CD14-positive monocyte (primary cell): ENCODE results near the gene SETDB1. TPM values are rescaled to one million over a fixed set of nuclear protein-coding genes. Genes with fewer than 3 reads are reported as not detected.

Experiments used
- DNase-seq, 3 donors: peaks; one replicate each; pipeline ENCODE4 v3.0.0-alpha.2; 2011 to 2022
- H2AFZ ChIP-seq: 2 replicates; pipeline ENCODE4 v1.6.0; 2012; ENCODE audit warnings: mild to moderate bottlenecking, low read depth, low read length, inconsistent platforms; ENCODE audit not compliant: insufficient read depth, poor library complexity, severe bottlenecking
- H3K27ac ChIP-seq, 2 donors: 1 replicate in 1 of 2; 2 replicates in 1 of 2; pipeline ENCODE4 v1.5.1; 2012 to 2013; ENCODE audit warnings: low read length in 2 of 2, control low read depth in 1 of 2, inconsistent platforms in 1 of 2, low read depth in 1 of 2, mild to moderate bottlenecking in 1 of 2
- H3K27me3 ChIP-seq, 2 donors: one replicate each; pipeline versions ENCODE4 v1.6.0 to v1.6.1; 2011 to 2013; ENCODE audit warnings: low read length in 2 of 2; ENCODE audit not compliant: control insufficient read depth in 2 of 2, insufficient read depth in 2 of 2
- H3K36me3 ChIP-seq, 2 donors: replicated peaks in 1 of 2; 1 replicate in 1 of 2; 2 replicates in 1 of 2; pipeline versions ENCODE4 v1.5.1 to v1.6.1; 2012 to 2013; ENCODE audit warnings: low read length in 2 of 2, control low read depth in 1 of 2, inconsistent platforms in 1 of 2, mild to moderate bottlenecking in 1 of 2; ENCODE audit not compliant: insufficient read depth in 2 of 2, control insufficient read depth in 1 of 2
- H3K4me1 ChIP-seq, 2 donors: 1 replicate in 1 of 2; 2 replicates in 1 of 2; pipeline versions ENCODE4 v1.5.1 to v1.6.1; 2012 to 2013; ENCODE audit warnings: low read length in 2 of 2, control low read depth in 1 of 2, inconsistent platforms in 1 of 2, mild to moderate bottlenecking in 1 of 2, moderate library complexity in 1 of 2; ENCODE audit not compliant: insufficient read depth in 2 of 2, control insufficient read depth in 1 of 2
- H3K4me2 ChIP-seq: replicated peaks from 2 replicates; pipeline ENCODE3; 2012; ENCODE audit warnings: low read length, moderate library complexity, mild to moderate bottlenecking; ENCODE audit not compliant: poor library complexity, severe bottlenecking; ENCODE audit errors: extremely low read depth
- H3K4me3 ChIP-seq, 3 experiments: fragments of 200-600 bp in 1 of 3; sonication (generic) in 1 of 3; replicated peaks in 1 of 3; 1 replicate in 2 of 3; 2 replicates in 1 of 3; pipeline ENCODE4 v1.5.1; 2011 to 2013; ENCODE audit warnings: low read length in 3 of 3, mild to moderate bottlenecking in 3 of 3, control low read depth in 2 of 3, low read depth in 2 of 3, inconsistent platforms in 1 of 3, moderate library complexity in 1 of 3
- H3K79me2 ChIP-seq: 2 replicates; pipeline ENCODE4 v1.6.0; 2012; ENCODE audit warnings: mild to moderate bottlenecking, control low read depth, inconsistent platforms, low read length, moderate library complexity; ENCODE audit not compliant: insufficient read depth
- H3K9ac ChIP-seq: 2 replicates; pipeline ENCODE4 v1.6.0; 2017; ENCODE audit warnings: low read length, mild to moderate bottlenecking; ENCODE audit not compliant: insufficient read depth, poor library complexity, severe bottlenecking
- H3K9me3 ChIP-seq, 2 donors: replicated peaks in 1 of 2; 1 replicate in 1 of 2; 2 replicates in 1 of 2; pipeline versions ENCODE4 v1.5.1 to v1.6.1; 2012 to 2013; ENCODE audit warnings: low read length in 2 of 2, control low read depth in 1 of 2; ENCODE audit not compliant: control insufficient read depth in 1 of 2, insufficient read depth in 1 of 2
- H4K20me1 ChIP-seq: 2 replicates; pipeline ENCODE4 v1.6.0; 2012; ENCODE audit warnings: mild to moderate bottlenecking, low read length, control low read depth, moderate library complexity; ENCODE audit not compliant: insufficient read depth
- H3K27ac Mint-ChIP-seq, 7 donors: one replicate each; pipeline ENCODE4 v1.8.0; 2020; ENCODE audit warnings: mild to moderate bottlenecking in 7 of 7, mixed read lengths in 7 of 7, moderate library complexity in 6 of 7, inconsistent platforms in 2 of 7
- H3K27me3 Mint-ChIP-seq, 3 donors: one replicate each; pipeline ENCODE4 v1.8.0; 2021 to 2022; ENCODE audit warnings: low read depth in 3 of 3, mild to moderate bottlenecking in 3 of 3, mixed read lengths in 3 of 3, moderate library complexity in 3 of 3, inconsistent platforms in 1 of 3
- H3K36me3 Mint-ChIP-seq, 2 donors: one replicate each; pipeline ENCODE4 v1.8.0; 2020; ENCODE audit warnings: mixed read lengths in 2 of 2, inconsistent platforms in 1 of 2, mild to moderate bottlenecking in 1 of 2
- H3K4me1 Mint-ChIP-seq: one replicate; pipeline ENCODE4 v1.8.0; 2020; ENCODE audit warnings: mild to moderate bottlenecking, mixed read lengths
- H3K4me3 Mint-ChIP-seq, 2 donors: one replicate each; pipeline ENCODE4 v1.8.0; 2020; ENCODE audit warnings: mild to moderate bottlenecking in 2 of 2, mixed read lengths in 2 of 2, moderate library complexity in 1 of 2
- H3K9me3 Mint-ChIP-seq, 7 donors: one replicate each; pipeline ENCODE4 v1.8.0; 2020 to 2022; ENCODE audit warnings: mixed read lengths in 7 of 7, mild to moderate bottlenecking in 6 of 7, moderate library complexity in 6 of 7, inconsistent platforms in 2 of 7
- WGBS: methylation state at CpG from one replicate; pipeline ENCODE4 v1.1.5; 2013; ENCODE audit warnings: missing lambda C conversion rate; ENCODE audit not compliant: insufficient coverage; 5-methylcytosine and 5-hydroxymethylcytosine counted together
- intact Hi-C, 2 donors: fragments of 100-400 bp; cut with micrococcal nuclease; formaldehyde crosslinking; loops; one replicate each; pipeline versions ENCODE4 v1.15.0 to v1.15.1; 2023
- polyA plus RNA-seq, 3 donors: library from polyadenylated mRNA; depleted of rRNA in 1 of 3; unstranded in 2 of 3; stranded (reverse) in 1 of 3; fragments of 300-500 nt in 2 of 3; fragments of >200 nt in 1 of 3; fragmentation: Illumina TruSeq in 2 of 3; gene quantifications; 1 replicate in 2 of 3; 2 replicates in 1 of 3; pipeline ENCODE4 v1.2.3, GENCODE V29; 2012 to 2021
- TF ChIP-seq, protein P1 (sequence below): fragments of 200-600 bp; IDR thresholded peaks from one replicate; pipeline ENCODE4 v1.8.0; 2022; ENCODE audit warnings: antibody characterized with exemption, mild to moderate bottlenecking

Gene SETDB1
- polyA plus RNA-seq, 3 donors: 13.9 to 69.4 (median 15.5) TPM

GRCh38 chr1:151010346-151010726 lies 84.2 kb downstream of the SETDB1 start:
- Histone ChIP-seq H4K20me1 (no peaks in the 10 kb centered on the region), H3K9ac (no peak overlapping the region), H3K79me2 (peaks cover 41% of the 10 kb centered on the region), H3K27ac (no peak overlapping the region), H3K4me2 (no peak overlapping the region), H3K9me3 (no peaks in the 10 kb centered on the region), H3K36me3 (peaks cover 0 to 9% of the 10 kb centered on the region in 2 donors), H3K27me3 (no peaks in the 10 kb centered on the region), H3K4me1 (peaks cover 32 to 39% of the 10 kb centered on the region in 2 donors), H3K4me3 (no peak overlapping the region), H2AFZ (no peak overlapping the region)
- Mint-ChIP-seq H3K9me3 (no peaks in the 10 kb centered on the region), H3K4me3 (no peak overlapping the region), H3K36me3 (peaks cover 4 to 13% of the 10 kb centered on the region in 2 donors), H3K27me3 (peaks cover 0 to 10% (median 0%) of the 10 kb centered on the region in 3 donors), H3K27ac (no peak overlapping the region), H3K4me1 (peaks cover 44% of the 10 kb centered on the region)
- WGBS: no CpG with 5 or more reads among the region's 3 CpGs
- no peak for DNase-seq
- TF ChIP-seq, protein P1, sequence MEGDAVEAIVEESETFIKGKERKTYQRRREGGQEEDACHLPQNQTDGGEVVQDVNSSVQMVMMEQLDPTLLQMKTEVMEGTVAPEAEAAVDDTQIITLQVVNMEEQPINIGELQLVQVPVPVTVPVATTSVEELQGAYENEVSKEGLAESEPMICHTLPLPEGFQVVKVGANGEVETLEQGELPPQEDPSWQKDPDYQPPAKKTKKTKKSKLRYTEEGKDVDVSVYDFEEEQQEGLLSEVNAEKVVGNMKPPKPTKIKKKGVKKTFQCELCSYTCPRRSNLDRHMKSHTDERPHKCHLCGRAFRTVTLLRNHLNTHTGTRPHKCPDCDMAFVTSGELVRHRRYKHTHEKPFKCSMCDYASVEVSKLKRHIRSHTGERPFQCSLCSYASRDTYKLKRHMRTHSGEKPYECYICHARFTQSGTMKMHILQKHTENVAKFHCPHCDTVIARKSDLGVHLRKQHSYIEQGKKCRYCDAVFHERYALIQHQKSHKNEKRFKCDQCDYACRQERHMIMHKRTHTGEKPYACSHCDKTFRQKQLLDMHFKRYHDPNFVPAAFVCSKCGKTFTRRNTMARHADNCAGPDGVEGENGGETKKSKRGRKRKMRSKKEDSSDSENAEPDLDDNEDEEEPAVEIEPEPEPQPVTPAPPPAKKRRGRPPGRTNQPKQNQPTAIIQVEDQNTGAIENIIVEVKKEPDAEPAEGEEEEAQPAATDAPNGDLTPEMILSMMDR: no peak
- intact Hi-C loops: loop anchor here in 1 of 2 donors (5.0 kb wide), 1 partner anchor 37 kb away; the partner anchor contains the start of gene C1orf56

DNA sequence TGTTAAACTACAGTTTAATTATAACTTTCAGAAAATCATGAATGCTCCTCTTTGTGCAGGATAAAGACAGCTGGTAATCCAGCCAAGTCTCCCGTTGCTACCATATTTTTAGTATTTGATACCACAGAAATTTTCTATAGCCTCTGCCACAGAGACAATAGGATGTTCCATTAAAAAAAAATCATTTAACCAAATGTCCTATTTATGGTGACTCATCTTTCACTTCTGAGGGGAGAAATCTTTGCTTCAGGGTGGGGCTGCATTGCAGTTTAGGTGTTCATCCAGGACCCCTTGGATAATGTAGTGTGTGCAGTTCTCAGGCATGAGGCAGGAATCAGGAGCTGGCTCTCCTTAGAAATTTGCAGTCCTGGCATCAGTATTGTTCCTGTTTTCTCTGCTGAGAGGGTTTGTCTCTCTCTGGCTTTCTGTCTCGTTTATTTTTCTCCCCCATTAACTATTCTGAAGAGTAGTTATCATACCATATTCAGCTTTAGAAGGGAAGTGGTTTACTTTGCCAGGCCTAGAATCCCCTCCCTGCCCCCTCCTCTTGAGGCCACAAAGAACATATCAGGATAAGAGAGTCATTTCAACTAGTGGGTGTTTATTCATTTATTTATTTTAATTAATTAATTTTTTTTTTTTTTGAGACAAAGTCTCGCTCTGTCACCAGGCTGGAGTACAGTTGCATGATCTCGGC lies 85.1 kb downstream of the SETDB1 start:
- no peak for DNase-seq
- peaks cover 0 to 9% of the 10 kb centered on the region in 2 donors for H3K36me3 ChIP-seq
- Mint-ChIP-seq H3K27ac (peak overlapping the region in 1 of 7 donors; percentile 60), H3K4me1 (peaks cover 35% of the 10 kb centered on the region), H3K4me3 (no peak overlapping the region), H3K36me3 (peaks cover 4 to 15% of the 10 kb centered on the region in 2 donors), H3K27me3 (peaks cover 0 to 9% (median 0%) of the 10 kb centered on the region in 3 donors), H3K9me3 (no peaks in the 10 kb centered on the region)
- no peak overlapping the region for H3K4me3 ChIP-seq
- no peaks in the 10 kb centered on the region for H4K20me1 ChIP-seq
- peaks cover 24 to 29% of the 10 kb centered on the region in 2 donors for H3K4me1 ChIP-seq
- intact Hi-C loops: loop anchor here in 1 of 2 donors (5.0 kb wide), 1 partner anchor 36 kb away; the partner anchor contains the start of gene C1orf56
- no peaks in the 10 kb centered on the region for H3K9me3 ChIP-seq
- no peak overlapping the region for H2AFZ ChIP-seq
- H3K79me2 ChIP-seq: peaks cover 32% of the 10 kb centered on the region
- WGBS: 20% methylated on average over 1 of the region's 4 CpGs
- TF ChIP-seq, protein P1: no peak
- H3K9ac ChIP-seq: no peak overlapping the region
- H3K27me3 ChIP-seq: no peaks in the 10 kb centered on the region
- no peak overlapping the region for H3K4me2 ChIP-seq
- no peak overlapping the region for H3K27ac ChIP-seq
